OCI-LY3 (cell line): ENCODE results near the gene GRAMD4.
"Not testable (repeated sequence)": the region's sequence is repeated elsewhere in the genome, so short reads cannot be mapped to it uniquely, and the experiment has no call there.

Experiments
- H2AFZ ChIP-seq: fragments of 200-600, 300-600 bp; shearing (Covaris generic); 2 replicates; pipeline ENCODE4 v1.6.0; 2014; ENCODE audit warnings: antibody characterized with exemption, low read depth, low read length
- H3K27ac ChIP-seq: fragments of 200-600, 300-600 bp; sonication (generic); 2 replicates; pipeline ENCODE4 v1.5.1; 2014; ENCODE audit warnings: mild to moderate bottlenecking, low read length, moderate library complexity, mixed read lengths
- H3K27me3 ChIP-seq: fragments of 200-600, 300-600 bp; sonication (generic); 2 replicates; pipeline ENCODE4 v1.6.1; 2014; ENCODE audit warnings: low read depth, low read length, mixed read lengths
- H3K36me3 ChIP-seq: fragments of 200-600, 300-600 bp; sonication (generic); replicated peaks from 2 replicates; pipeline ENCODE3; 2014; ENCODE audit warnings: low read depth, low read length, mixed read lengths
- H3K4me1 ChIP-seq: fragments of 300-600, 200-600 bp; sonication (generic); 2 replicates; pipeline ENCODE4 v1.6.1; 2014; ENCODE audit warnings: low read length, mixed read lengths
- H3K4me2 ChIP-seq: fragments of 200-600, 300-600 bp; sonication (generic); 2 replicates; pipeline ENCODE4 v1.6.1; 2014; ENCODE audit warnings: low read length, mixed read lengths
- H3K4me3 ChIP-seq: fragments of 300-600, 200-600 bp; sonication (generic); 2 replicates; pipeline ENCODE4 v1.5.1; 2014; ENCODE audit warnings: antibody characterized with exemption, mild to moderate bottlenecking, low read length, moderate library complexity
- H3K79me2 ChIP-seq: fragments of 300-600, 200-600 bp; shearing (Covaris generic); 2 replicates; pipeline ENCODE4 v1.6.1; 2014; ENCODE audit warnings: mild to moderate bottlenecking, low read length, mixed read lengths
- H3K9ac ChIP-seq: fragments of 300-600, 200-600 bp; shearing (Covaris generic); 2 replicates; pipeline ENCODE4 v1.6.0; 2014; ENCODE audit warnings: mild to moderate bottlenecking, low read length, moderate library complexity
- H3K9me3 ChIP-seq: fragments of 200-600, 300-600 bp; shearing (Covaris generic); 2 replicates; pipeline ENCODE4 v1.6.1; 2014; ENCODE audit warnings: low read length, mixed read lengths; ENCODE audit not compliant: insufficient read depth
- H4K20me1 ChIP-seq: fragments of 200-600, 300-600 bp; sonication (generic); 2 replicates; pipeline ENCODE4 v1.6.1; 2016; ENCODE audit warnings: low read length, mixed read lengths; ENCODE audit not compliant: insufficient read depth
- CTCF ChIP-seq: fragments of 200-600, 300-600 bp; sonication (generic); IDR thresholded peaks from 2 replicates; pipeline ENCODE4 v1.5.1; 2014; ENCODE audit warnings: antibody characterized with exemption, low read length, low read depth
- EZH2phosphoT487 ChIP-seq: fragments of 200-600 bp; shearing (Covaris generic); IDR thresholded peaks from 2 replicates; pipeline ENCODE4 v1.6.1; 2018; ENCODE audit warnings: antibody characterized with exemption, mixed run types, low read depth

Gene GRAMD4

GRCh38 chr22:46638601-46639431 lies 18.6 kb downstream of the GRAMD4 start:
- peaks cover 16% of the 10 kb centered on the region for H3K36me3 ChIP-seq
- H3K79me2 ChIP-seq: no peaks in the 10 kb centered on the region; the same call in 1 of the 2 replicates
- no peaks in the 10 kb centered on the region for H3K9me3 ChIP-seq
- no peaks in the 10 kb centered on the region for H3K4me1 ChIP-seq
- H4K20me1 ChIP-seq: peaks cover 79% of the 10 kb centered on the region
- no peak overlapping the region for H3K4me2 ChIP-seq
- no peak overlapping the region for H3K9ac ChIP-seq
- no peak overlapping the region for H3K27ac ChIP-seq
- no peaks in the 10 kb centered on the region for H3K27me3 ChIP-seq
- H3K4me3 ChIP-seq: no peak overlapping the region
- TF ChIP-seq EZH2phosphoT487 (no peak), CTCF (no peak)
- H2AFZ ChIP-seq: no peak overlapping the region

- Histone ChIP-seq H3K79me2 (no peaks in the 10 kb centered on the region; the same call in 1 of the 2 replicates), H3K4me2 (no peak overlapping the region), H3K27me3 (no peaks in the 10 kb centered on the region), H3K27ac (no peak overlapping the region), H4K20me1 (peaks cover 80% of the 10 kb centered on the region), H3K9me3 (no peaks in the 10 kb centered on the region), H3K4me3 (no peak overlapping the region), H3K36me3 (peaks cover 16% of the 10 kb centered on the region), H3K9ac (no peak overlapping the region), H2AFZ (no peak overlapping the region), H3K4me1 (no peaks in the 10 kb centered on the region)
- TF ChIP-seq CTCF: no peak
- no peak for TF ChIP-seq EZH2phosphoT487
Observed at GRCh38 chr22:46639843-46640242, 19.7 kb downstream of the GRAMD4 start.

GRCh38 chr22:46640293-46641055 lies 20.3 kb downstream of the GRAMD4 start:
- H3K36me3 ChIP-seq: peaks cover 16% of the 10 kb centered on the region
- H3K4me1 ChIP-seq: no peaks in the 10 kb centered on the region
- H2AFZ ChIP-seq: no peak overlapping the region
- H3K27ac ChIP-seq: no peak overlapping the region
- H4K20me1 ChIP-seq: peaks cover 85% of the 10 kb centered on the region
- TF ChIP-seq CTCF: no peak
- TF ChIP-seq EZH2phosphoT487: no peak
- no peaks in the 10 kb centered on the region for H3K27me3 ChIP-seq
- no peak overlapping the region for H3K9ac ChIP-seq
- no peak overlapping the region for H3K4me3 ChIP-seq
- H3K79me2 ChIP-seq: no peaks in the 10 kb centered on the region; the same call in 1 of the 2 replicates
- no peak overlapping the region for H3K4me2 ChIP-seq
- H3K9me3 ChIP-seq: no peaks in the 10 kb centered on the region

GRCh38 chr22:46641811-46642266 lies 21.7 kb downstream of the GRAMD4 start:
- H3K4me2 ChIP-seq: no peak overlapping the region

GRCh38 chr22:46642840-46643480 lies 22.8 kb downstream of the GRAMD4 start:
- H4K20me1 ChIP-seq: peaks cover 87% of the 10 kb centered on the region
- H3K36me3 ChIP-seq: peaks cover 11% of the 10 kb centered on the region
- not testable (repeated sequence) for H3K79me2 ChIP-seq, H3K4me3 ChIP-seq, H3K4me1 ChIP-seq, H3K4me2 ChIP-seq, H3K9ac ChIP-seq, H3K9me3 ChIP-seq, H3K27ac ChIP-seq, H2AFZ ChIP-seq, H3K27me3 ChIP-seq

More at GRCh38 chr22:46641811-46642266, 21.7 kb downstream of the GRAMD4 start:
- Histone ChIP-seq H3K36me3 (peaks cover 16% of the 10 kb centered on the region), H4K20me1 (peaks cover 82% of the 10 kb centered on the region), H3K27me3 (no peaks in the 10 kb centered on the region), H3K4me1 (no peaks in the 10 kb centered on the region), H3K9me3 (no peaks in the 10 kb centered on the region), H3K9ac (no peak overlapping the region), H3K4me3 (no peak overlapping the region), H3K27ac (no peak overlapping the region), H3K79me2 (no peaks in the 10 kb centered on the region; the same call in 1 of the 2 replicates), H2AFZ (no peak overlapping the region)
- TF ChIP-seq EZH2phosphoT487 (no peak), CTCF (no peak)
